WTC11 (cell line): Measurements from ENCODE around the gene ENTHD1. TPM values are rescaled to one million over a fixed set of nuclear protein-coding genes. Genes with fewer than 3 reads are reported as not detected.

Experiments used
- KAT7 ChIP-seq: sonication (generic); formaldehyde crosslinking; IDR thresholded peaks from 2 replicates; pipeline ENCODE4 v1.8.1; 2023; ENCODE audit warnings: missing genetic modification reagents, mild to moderate bottlenecking, borderline replicate concordance
- SMAD4 ChIP-seq: sonication (generic); formaldehyde crosslinking; IDR thresholded peaks from 2 replicates; pipeline ENCODE4 v1.8.0; 2022; ENCODE audit warnings: mild to moderate bottlenecking, missing genetic modification reagents
- ZNF512 ChIP-seq: sonication (generic); formaldehyde crosslinking; IDR thresholded peaks from 2 replicates; pipeline ENCODE4 v1.8.1; 2022; ENCODE audit warnings: missing genetic modification reagents, borderline replicate concordance
- total RNA-seq: library from RNA; stranded (reverse); gene quantifications from 3 replicates; pipeline ENCODE4 v1.2.3, GENCODE V29; 2021
- TF ChIP-seq, protein P1 (sequence below): sonication (generic); formaldehyde crosslinking; IDR thresholded peaks from 2 replicates; pipeline ENCODE4 v1.8.1; 2022; ENCODE audit warnings: mild to moderate bottlenecking, moderate library complexity, missing genetic modification reagents

ENTHD1 gene
- total RNA-seq, 1 experiment from 2014 or later: not detected

DNA sequence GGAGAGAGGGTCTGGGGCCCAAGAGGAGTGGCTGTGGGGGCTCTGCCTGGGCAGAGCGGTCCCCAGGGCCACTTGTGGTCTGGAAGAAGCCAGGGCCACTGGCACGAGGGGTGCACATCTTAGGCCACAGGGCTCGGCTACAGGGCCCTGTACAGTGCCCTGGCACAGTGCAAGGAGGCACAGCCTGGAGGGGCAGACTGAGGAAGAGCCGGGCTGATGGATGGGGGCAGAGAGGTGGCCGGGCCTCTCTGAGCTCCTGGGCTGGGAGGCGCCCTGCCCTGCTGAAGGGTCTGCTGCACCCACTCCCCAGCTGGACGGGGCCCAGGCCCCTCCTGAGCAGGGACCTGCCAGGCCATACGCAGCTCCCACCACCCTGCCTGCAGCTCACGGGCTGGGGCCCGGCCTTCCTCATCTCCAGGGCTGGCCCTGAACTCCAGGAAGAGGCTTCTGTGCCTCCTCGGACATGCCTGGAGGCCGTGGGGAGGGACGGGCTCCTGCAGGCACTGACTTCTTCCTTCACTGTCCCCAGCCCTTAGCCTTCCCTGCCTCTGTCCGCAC, 199.5 kb downstream of the ENTHD1 start (continued):
- TF ChIP-seq, protein P1, sequence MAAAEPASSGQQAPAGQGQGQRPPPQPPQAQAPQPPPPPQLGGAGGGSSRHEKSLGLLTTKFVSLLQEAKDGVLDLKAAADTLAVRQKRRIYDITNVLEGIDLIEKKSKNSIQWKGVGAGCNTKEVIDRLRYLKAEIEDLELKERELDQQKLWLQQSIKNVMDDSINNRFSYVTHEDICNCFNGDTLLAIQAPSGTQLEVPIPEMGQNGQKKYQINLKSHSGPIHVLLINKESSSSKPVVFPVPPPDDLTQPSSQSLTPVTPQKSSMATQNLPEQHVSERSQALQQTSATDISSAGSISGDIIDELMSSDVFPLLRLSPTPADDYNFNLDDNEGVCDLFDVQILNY: no peak
- TF ChIP-seq ZNF512 (CRISPR knock-in tag) (no peak), SMAD4 (CRISPR knock-in tag) (no peak), KAT7 (no peak)

Other genes starting within 250 kb of the ENTHD1 start
- 0.33 to 0.92 TPM (median 0.64 TPM) in 3 replicates for gene GRAP2, start 7.3 kb upstream of the ENTHD1 start, total RNA-seq
- gene TMA7B, start 66.6 kb upstream of the ENTHD1 start, total RNA-seq: not detected in 3 replicates
- 33.8 to 43.1 TPM (median 35.4 TPM) in 3 replicates for gene FAM83F, start 101.2 kb upstream of the ENTHD1 start, total RNA-seq